ENCODE results near the gene EP400. TPM values are rescaled to one million over a fixed set of nuclear protein-coding genes. Genes with fewer than 3 reads are reported as not detected.

EP400 gene
- total RNA-seq, 4 donors from 2014 or later = 10.1 to 23.0 (median 20.9) TPM

DNA sequence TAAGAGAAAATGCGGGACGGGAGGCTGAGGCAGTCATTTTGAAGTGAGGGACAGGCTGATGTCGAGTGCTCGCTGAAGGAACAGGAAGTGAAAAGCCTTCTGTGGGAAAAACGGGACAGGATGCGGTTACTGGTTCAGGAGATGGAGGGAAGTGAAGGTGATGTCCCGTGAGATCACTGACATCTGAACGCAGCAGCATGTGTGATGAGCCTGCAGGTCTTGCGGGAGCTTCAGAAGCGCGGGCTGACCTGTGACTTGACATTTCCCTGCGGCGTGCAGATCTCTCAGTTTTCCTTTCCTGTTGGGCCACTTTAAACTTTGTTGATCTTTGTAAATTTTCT, 116.6 kb downstream of the EP400 start:
- TF ChIP-seq POLR2A (IDR thresholded peaks at IDR 0.05) (no peak), CTCF (IDR thresholded peaks at IDR 0.05) (no peak)
- intact Hi-C loops (cut with DNase I) = no loop called here
- no peaks in the 10 kb centered on the region for H3K4me1 ChIP-seq
- WGBS, 2 donors = 65 to 78% methylated on average over 13 of the region's 13 CpGs
- H3K9me3 ChIP-seq = no peaks in the 10 kb centered on the region
- DNase-seq = no peak
- H3K36me3 ChIP-seq = peaks cover 28 to 100% (median 41%) of the 10 kb centered on the region in 3 donors
- no peaks in the 10 kb centered on the region for H3K27me3 ChIP-seq
- no peak overlapping the region for H3K27ac ChIP-seq
- no peak overlapping the region for H3K4me3 ChIP-seq

DNA sequence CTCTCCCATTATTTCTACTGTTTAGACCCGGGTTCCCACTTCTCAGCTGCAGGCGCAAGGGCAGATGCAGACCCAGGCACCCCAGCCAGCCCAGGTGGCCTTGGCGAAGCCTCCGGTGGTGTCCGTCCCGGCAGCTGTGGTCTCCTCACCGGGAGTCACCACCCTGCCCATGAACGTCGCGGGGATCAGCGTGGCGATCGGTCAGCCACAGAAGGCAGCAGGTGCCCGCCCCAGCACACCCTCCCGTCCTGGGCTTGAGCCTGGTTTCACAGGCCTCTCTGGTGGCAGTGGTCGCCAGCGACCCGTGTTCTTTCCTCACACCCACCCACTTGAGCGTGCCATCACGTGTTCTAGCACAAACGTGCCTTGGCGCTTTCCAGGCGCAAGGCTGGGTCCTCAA, 117.0 kb downstream of the EP400 start:
- no peak overlapping the region for H3K27ac ChIP-seq
- no peak for DNase-seq
- H3K27me3 ChIP-seq = no peaks in the 10 kb centered on the region
- intact Hi-C loops (cut with DNase I) = no loop called here
- 80 to 81% methylated on average over 10 to 13 of the region's 23 CpGs for WGBS, 2 donors
- H3K4me1 ChIP-seq = no peaks in the 10 kb centered on the region
- no peak for TF ChIP-seq POLR2A (IDR thresholded peaks at IDR 0.05)
- TF ChIP-seq CTCF (IDR thresholded peaks at IDR 0.05) = no peak
- H3K9me3 ChIP-seq = no peaks in the 10 kb centered on the region
- no peak overlapping the region for H3K4me3 ChIP-seq
- H3K36me3 ChIP-seq = peaks cover 31 to 100% (median 38%) of the 10 kb centered on the region in 3 donors

- peaks cover 31 to 100% (median 38%) of the 10 kb centered on the region in 3 donors for H3K36me3 ChIP-seq
- 75% methylated on average over 1 of the region's 7 CpGs; no CpG with 5 or more reads in 1 of the 2 donors for WGBS, 2 donors
- no peaks in the 10 kb centered on the region for H3K4me1 ChIP-seq
- no peaks in the 10 kb centered on the region for H3K9me3 ChIP-seq
- no peak overlapping the region for H3K4me3 ChIP-seq
- no peak for DNase-seq
- H3K27ac ChIP-seq = no peak overlapping the region
- TF ChIP-seq POLR2A (IDR thresholded peaks at IDR 0.05) (no peak), CTCF (IDR thresholded peaks at IDR 0.05) (no peak)
- H3K27me3 ChIP-seq = no peaks in the 10 kb centered on the region
- intact Hi-C loops (cut with DNase I) = no loop called here
Measured at GRCh38 chr12:132067182-132067581, 117.4 kb downstream of the EP400 start.

GRCh38 chr12:132068250-132068649, 118.5 kb downstream of the EP400 start:
- intact Hi-C loops (cut with DNase I) = no loop called here
- H3K27ac ChIP-seq = no peak overlapping the region
- no peaks in the 10 kb centered on the region for H3K9me3 ChIP-seq
- H3K36me3 ChIP-seq = peaks cover 31 to 98% (median 32%) of the 10 kb centered on the region in 3 donors
- no peak overlapping the region for H3K4me3 ChIP-seq
- no peaks in the 10 kb centered on the region for H3K27me3 ChIP-seq
- no peak for DNase-seq
- 100% methylated on average over 1 of the region's 5 CpGs; no CpG with 5 or more reads in 1 of the 2 donors for WGBS, 2 donors
- no peaks in the 10 kb centered on the region for H3K4me1 ChIP-seq
- no peak for TF ChIP-seq POLR2A (IDR thresholded peaks at IDR 0.05)
- TF ChIP-seq CTCF (IDR thresholded peaks at IDR 0.05) = no peak

DNA sequence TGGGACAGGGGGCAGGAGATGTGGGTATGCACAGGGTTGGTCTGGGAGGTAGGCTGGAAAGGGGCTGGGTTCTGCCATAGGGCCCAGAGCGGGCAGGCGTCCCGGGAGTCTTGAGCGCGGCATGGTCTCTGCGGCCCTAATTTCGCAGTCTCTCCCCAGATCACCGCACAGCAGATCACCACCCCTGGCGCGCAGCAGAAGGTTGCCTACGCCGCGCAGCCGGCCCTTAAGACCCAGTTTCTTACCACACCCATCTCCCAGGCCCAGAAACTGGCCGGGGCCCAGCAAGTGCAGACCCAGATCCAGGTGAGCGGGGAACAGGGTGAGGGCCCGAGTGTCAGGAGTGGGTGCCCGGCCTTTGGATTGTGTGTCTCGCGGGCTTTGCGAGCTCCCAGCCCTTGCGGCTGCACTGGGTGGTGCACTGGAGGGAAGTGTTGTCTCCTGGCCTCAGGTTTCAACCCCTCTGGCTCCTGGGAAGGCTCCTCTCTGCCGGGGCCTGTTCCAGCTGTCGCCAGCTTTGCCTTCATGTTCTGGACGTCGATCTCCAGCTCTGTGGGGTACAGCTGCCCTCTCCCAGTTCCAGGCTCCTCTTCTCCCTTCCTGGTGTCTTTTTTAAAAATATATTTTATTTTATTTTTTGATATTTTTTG, 119.7 kb downstream of the EP400 start:
- Histone ChIP-seq H3K27ac (no peak overlapping the region), H3K4me3 (no peak overlapping the region), H3K27me3 (no peaks in the 10 kb centered on the region), H3K9me3 (no peaks in the 10 kb centered on the region), H3K36me3 (peaks cover 29 to 98% (median 32%) of the 10 kb centered on the region in 3 donors), H3K4me1 (no peaks in the 10 kb centered on the region)
- WGBS, 2 donors = 89 to 96% methylated on average over 9 to 23 of the region's 26 CpGs
- TF ChIP-seq POLR2A (IDR thresholded peaks at IDR 0.05) (no peak), CTCF (IDR thresholded peaks at IDR 0.05) (no peak)
- DNase-seq = no peak
- intact Hi-C loops (cut with DNase I) = no loop called here
